CD4-positive, alpha-beta T cell treated with Interleukin-1 beta for 1 hour (primary cell): ENCODE results near the gene NTM.

Experiments
- DNase-seq, 2 donors: peaks; one replicate each; pipeline ENCODE4 v3.0.0-alpha.2; 2020 to 2022

NTM gene

GRCh38 chr11:131656179-131656838, 285.9 kb downstream of the NTM start:
- no peak for DNase-seq

- DNase-seq = no peak
Measured at GRCh38 chr11:131656839-131657211, 286.4 kb downstream of the NTM start.

DNA sequence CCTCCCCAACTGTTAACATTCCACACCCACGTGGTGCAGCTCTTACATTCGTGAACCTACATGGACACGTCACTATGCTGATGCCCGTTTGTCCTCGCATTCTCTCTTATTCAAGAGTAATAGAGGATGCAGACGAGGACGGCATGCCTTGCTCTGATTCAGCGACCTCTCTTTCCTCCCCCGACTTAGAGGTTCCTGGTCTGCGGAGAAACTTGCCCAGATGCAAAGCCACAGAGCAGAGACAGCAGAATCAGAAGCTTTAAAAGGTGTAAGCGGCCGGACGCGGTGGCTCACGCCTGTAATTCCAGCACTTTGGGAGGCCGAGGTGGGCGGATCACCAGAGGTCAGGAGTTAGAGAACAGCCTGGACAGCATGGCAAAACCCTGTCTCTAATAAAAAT, 288.0 kb downstream of the NTM start:
- DNase-seq = no peak

DNA sequence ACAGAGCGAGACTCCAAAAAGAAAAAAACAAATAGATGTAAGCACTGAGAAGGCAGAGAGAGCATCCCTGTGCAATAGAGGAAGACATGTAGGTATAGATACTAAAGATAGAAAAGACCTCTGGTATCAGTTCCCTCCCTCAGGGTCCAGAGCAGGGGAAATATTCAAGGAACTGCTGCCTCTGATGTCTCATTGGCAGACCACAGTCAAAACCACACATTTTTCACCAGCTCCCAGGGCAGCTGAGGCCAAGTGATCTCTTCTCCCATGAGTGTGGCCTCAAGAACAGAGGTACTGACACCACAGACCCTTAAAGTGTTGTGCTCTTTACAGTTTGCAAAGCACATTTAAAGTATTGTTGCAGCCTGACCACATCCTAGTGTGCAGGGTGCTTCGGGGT, 288.5 kb downstream of the NTM start:
- DNase-seq = no peak

DNA sequence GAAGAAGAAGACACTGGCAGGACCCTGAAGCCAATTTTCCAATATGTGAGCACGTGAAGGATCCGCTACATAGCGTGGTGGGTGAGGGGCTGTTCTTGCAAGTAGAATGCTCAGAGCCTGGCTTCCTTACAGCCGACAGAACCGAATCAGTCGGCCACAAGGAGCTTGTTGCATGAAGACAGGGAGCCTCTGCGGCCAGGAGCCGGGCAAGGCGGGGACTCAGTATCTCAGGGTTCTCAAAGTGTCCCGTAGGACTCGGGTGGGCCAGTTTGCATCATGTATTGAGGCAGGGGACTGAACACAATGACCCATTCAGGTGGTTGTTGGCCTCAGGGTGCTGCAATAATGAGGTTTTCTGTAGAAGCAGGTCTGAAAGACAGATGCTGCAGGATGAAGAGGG, 289.5 kb downstream of the NTM start:
- DNase-seq = no peak

DNA sequence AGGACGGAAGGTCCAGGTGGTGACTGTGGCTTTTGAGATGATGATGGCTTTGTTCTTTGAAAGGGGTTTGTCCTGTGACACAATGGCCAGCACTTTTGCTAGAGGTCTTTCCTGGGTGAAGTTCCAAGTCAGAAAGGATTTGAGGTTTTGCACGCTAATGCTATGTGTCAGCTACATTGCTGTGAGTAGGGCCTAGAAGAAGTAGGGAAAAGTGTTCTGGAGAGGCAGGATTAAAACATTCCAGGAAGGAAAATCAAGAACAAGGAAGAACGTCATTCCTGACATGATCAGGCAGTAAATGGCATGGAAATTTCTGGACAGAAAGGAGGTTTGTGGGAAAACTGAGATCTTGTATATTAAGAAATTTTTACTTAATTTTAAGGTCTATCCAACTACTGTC, 290.7 kb downstream of the NTM start:
- DNase-seq = no peak

GRCh38 chr11:131662317-131662972, 292.0 kb downstream of the NTM start:
- no peak for DNase-seq

DNA sequence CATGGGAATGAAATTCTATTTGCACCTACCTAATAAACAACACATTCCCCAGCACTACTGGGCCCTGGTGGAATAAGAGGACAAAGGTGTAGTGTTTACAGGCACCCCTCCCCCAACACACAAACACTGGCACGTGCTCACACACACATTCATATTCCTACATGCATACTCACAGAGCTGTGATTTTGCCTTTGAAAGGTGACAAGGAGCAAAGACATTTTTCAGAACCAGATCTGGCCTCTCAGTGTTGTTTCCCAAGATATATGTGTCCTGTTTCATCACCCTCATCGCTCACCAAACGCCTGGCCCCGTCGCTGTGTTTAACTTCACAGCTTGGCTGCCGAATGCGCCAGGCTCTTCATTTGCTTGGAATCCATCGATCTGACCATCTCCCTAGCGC, 292.6 kb downstream of the NTM start:
- DNase-seq = no peak

GRCh38 chr11:131663405-131664200, 293.2 kb downstream of the NTM start:
- DNase-seq = no peak

- DNase-seq = no peak
Measured at GRCh38 chr11:131664293-131664692, 293.9 kb downstream of the NTM start.

- no peak for DNase-seq
Measured at GRCh38 chr11:131664816-131665215, 294.4 kb downstream of the NTM start.

GRCh38 chr11:131665344-131665968, 295.0 kb downstream of the NTM start:
- DNase-seq = no peak

- DNase-seq = no peak
Measured at GRCh38 chr11:131666006-131666405, 295.6 kb downstream of the NTM start.

GRCh38 chr11:131666617-131667016, 296.2 kb downstream of the NTM start:
- no peak for DNase-seq

- no peak for DNase-seq
Measured at GRCh38 chr11:131667566-131667965, 297.2 kb downstream of the NTM start.

GRCh38 chr11:131668500-131669400, 298.3 kb downstream of the NTM start:
- DNase-seq = peak in 1 of 2 donors; percentile 12

DNA sequence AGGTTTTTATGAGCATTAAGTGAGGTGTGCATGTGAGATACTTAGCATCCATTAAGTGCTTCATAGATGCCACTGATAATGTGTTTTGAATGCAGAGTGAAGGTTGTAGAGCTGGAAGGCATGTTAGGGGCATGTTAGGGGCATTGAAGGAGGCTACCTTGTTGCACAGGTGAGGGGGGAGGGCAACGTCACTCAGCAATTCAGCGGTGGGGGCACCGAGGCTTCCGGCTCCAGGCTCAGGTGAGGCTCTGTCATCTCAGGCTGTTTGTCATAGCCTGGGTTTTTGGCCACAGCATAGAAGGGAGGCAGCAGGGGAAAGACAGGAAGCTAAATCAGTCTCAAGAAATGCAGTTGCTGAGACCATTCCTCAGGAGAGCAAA, 299.0 kb downstream of the NTM start:
- no peak for DNase-seq

GRCh38 chr11:131670876-131671275, 300.5 kb downstream of the NTM start:
- no peak for DNase-seq

GRCh38 chr11:131671320-131671719, 300.9 kb downstream of the NTM start:
- no peak for DNase-seq

GRCh38 chr11:131671734-131672133, 301.3 kb downstream of the NTM start:
- no peak for DNase-seq

DNA sequence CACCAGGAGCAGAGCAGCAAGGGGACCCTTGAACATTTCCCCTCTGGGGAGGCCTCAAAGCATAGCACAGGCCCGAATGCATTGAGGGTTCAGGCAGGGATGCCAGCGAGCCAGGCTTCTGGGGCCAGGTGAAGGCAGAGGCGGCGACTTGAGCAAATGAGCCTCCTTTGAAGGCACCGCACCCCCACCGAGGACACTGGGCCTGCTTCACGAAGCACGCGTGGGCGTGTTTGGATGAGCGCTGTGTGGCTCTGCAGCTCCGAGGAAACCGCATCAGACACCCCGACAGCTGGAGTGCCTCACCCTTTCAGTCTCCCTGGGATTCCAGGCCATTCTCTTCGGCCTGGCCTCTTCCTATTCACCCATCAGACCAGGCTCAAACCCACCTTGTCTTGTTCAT, 301.8 kb downstream of the NTM start:
- DNase-seq = no peak

DNA sequence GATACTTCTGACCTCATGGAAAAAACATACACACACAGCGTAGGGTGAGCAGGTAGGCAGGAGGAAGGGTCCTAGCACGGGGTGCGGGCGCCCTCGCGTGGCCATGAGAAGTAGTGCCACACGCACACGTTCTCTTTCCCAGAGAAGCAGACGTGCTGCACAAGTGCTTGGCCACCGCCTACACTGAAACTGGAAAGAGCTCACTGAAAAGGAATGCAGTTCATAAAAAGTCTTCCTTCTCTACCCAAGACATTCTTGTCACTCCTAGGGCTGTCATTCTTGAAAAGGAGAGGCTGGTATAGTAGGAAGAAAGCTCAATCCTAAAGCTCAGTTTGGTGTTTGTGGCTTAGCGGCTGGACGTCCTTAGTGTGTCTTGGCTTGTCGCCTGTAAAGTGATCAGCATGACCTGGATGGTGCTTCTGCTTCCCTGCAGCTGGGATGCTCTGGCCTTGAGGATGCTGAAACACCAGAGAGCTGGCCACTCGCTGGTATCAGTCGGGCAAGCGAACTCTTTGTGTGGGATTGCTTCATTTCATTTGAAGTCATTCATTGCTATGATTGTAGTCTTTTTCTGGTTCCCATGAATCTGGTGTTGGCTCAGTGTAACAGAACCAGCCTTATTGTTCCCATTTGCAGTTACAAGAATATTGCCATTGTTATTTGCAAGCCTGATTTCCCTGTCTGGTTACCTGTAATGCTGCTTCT, 303.8 kb downstream of the NTM start:
- peak; percentile 15 to 39 for DNase-seq
